OCI-LY7 (cell line): ENCODE measurements around the gene CLUH. TPM values are rescaled to one million over a fixed set of nuclear protein-coding genes. Genes with fewer than 3 reads are reported as not detected.
A peak's percentile ranks its signal among the peaks of the same experiment; 100 is the strongest.

Source experiments
- BruUV-seq: library from RNA; stranded (reverse); fragments of 400-500 nt; replicated peaks from 2 replicates; lab custom pipeline; 2021; lab: Mats Ljungman, UMichigan
- CTCF ChIA-PET: fragments of 300-600 bp; sonication (Branson Sonifier 250); formaldehyde crosslinking; loops from one replicate; lab custom pipeline; 2022; ENCODE audit warnings: antibody characterized with exemption; ENCODE audit not compliant: unreplicated experiment; lab: Charles Lee
- POLR2A ChIA-PET: fragments of 300-600 bp; sonication (Branson Sonifier 250); formaldehyde crosslinking; loops from one replicate; lab custom pipeline; 2022; ENCODE audit warnings: antibody characterized with exemption; lab: Charles Lee
- DNase-seq: peaks from one replicate; pipeline ENCODE4 v3.0.0-alpha.2; 2015; ENCODE audit warnings: low spot score
- H2AFZ ChIP-seq: fragments of 200-600 bp; sonication (generic), shearing (Covaris generic); 2 replicates; pipeline ENCODE4 v1.6.1; 2014; ENCODE audit warnings: mild to moderate bottlenecking, antibody characterized with exemption, low read length, moderate library complexity
- H3K27ac ChIP-seq: fragments of 200-600 bp; sonication (generic); 2 replicates; pipeline ENCODE4 v1.5.1; 2014; ENCODE audit warnings: mixed run types, low read depth, mild to moderate bottlenecking, moderate library complexity, low read length, inconsistent platforms; ENCODE audit not compliant: poor library complexity, severe bottlenecking
- H3K36me3 ChIP-seq: fragments of 200-600 bp; sonication (generic); 2 replicates; pipeline ENCODE4 v1.6.1; 2014; ENCODE audit warnings: mild to moderate bottlenecking, antibody characterized with exemption, low read length, moderate library complexity, mixed read lengths; ENCODE audit not compliant: insufficient read depth
- H3K4me1 ChIP-seq: fragments of 200-600 bp; sonication (generic); 2 replicates; pipeline ENCODE4 v1.5.1; 2014; ENCODE audit warnings: mild to moderate bottlenecking, low read length; ENCODE audit not compliant: insufficient read depth, poor library complexity, severe bottlenecking
- H3K4me2 ChIP-seq: fragments of 200-600 bp; sonication (generic); 2 replicates; pipeline ENCODE4 v1.6.1; 2014; ENCODE audit warnings: mild to moderate bottlenecking, low read length
- H3K4me3 ChIP-seq: fragments of 200-600 bp; sonication (generic); 2 replicates; pipeline ENCODE4 v1.5.1; 2014; ENCODE audit warnings: mild to moderate bottlenecking, low read depth, low read length; ENCODE audit not compliant: poor library complexity, severe bottlenecking
- H3K79me2 ChIP-seq: fragments of 200-600 bp; sonication (generic); 2 replicates; pipeline ENCODE4 v1.6.1; 2016; ENCODE audit warnings: low read depth, mild to moderate bottlenecking, low read length, moderate library complexity, mixed read lengths; ENCODE audit not compliant: insufficient read depth
- H3K9me2 ChIP-seq: fragments of 200-600 bp; sonication (generic); 2 replicates; pipeline ENCODE4 v1.6.1; 2016; ENCODE audit warnings: mild to moderate bottlenecking, low read length, mixed read lengths; ENCODE audit not compliant: insufficient read depth
- H3K9me3 ChIP-seq: fragments of 200-600 bp; sonication (generic); 2 replicates; pipeline ENCODE4 v1.6.1; 2014; ENCODE audit warnings: mild to moderate bottlenecking, mixed run types, low read length, mixed read lengths
- H4K20me1 ChIP-seq: fragments of 200-600 bp; sonication (generic); 2 replicates; pipeline ENCODE4 v1.6.1; 2014; ENCODE audit warnings: mild to moderate bottlenecking, antibody characterized with exemption, low read length, moderate library complexity, mixed read lengths; ENCODE audit not compliant: insufficient read depth
- CTCF ChIP-seq: fragments of 200-600 bp; sonication (generic); conservative IDR thresholded peaks from 2 replicates; pipeline ENCODE4 v1.5.1; 2014; ENCODE audit warnings: mild to moderate bottlenecking, antibody characterized with exemption, low read length, moderate library complexity, mixed read lengths
- EZH2phosphoT487 ChIP-seq: fragments of 200-600 bp; sonication (generic); IDR thresholded peaks from 2 replicates; pipeline ENCODE4 v1.6.1; 2018; ENCODE audit warnings: low read depth, borderline replicate concordance, mild to moderate bottlenecking, mixed run types, antibody characterized with exemption, low read length, moderate library complexity, mixed read lengths
- intact Hi-C: fragments of 100-400 bp; cut with micrococcal nuclease; formaldehyde crosslinking; loops from one replicate; pipeline ENCODE4 v1.10.0; 2022; ENCODE audit not compliant: unreplicated experiment
- total RNA-seq, 2 experiments: library from RNA; depleted of rRNA in 1 of 2; stranded (reverse); fragments of >200 nt in 1 of 2; shearing (Covaris generic) in 1 of 2; gene quantifications; 2 replicates each; pipeline ENCODE4 v1.2.3, GENCODE V29; 2014 to 2022

Gene CLUH
- total RNA-seq, 2 experiments from 2014 or later, result 96.3 to 132 TPM

GRCh38 chr17:2709183-2709661 lies 2.3 kb downstream of the CLUH start:
- Histone ChIP-seq H3K4me2 (peak overlapping the region; percentile 100), H3K79me2 (peaks cover 83% of the 10 kb centered on the region), H3K4me1 (peaks cover 35% of the 10 kb centered on the region), H3K4me3 (peak overlapping the region; percentile 100), H3K9me3 (no peaks in the 10 kb centered on the region), H3K36me3 (peaks cover 49% of the 10 kb centered on the region), H3K27ac (peak overlapping the region; percentile 65), H3K9me2 (no peaks in the 10 kb centered on the region), H2AFZ (no peak overlapping the region), H4K20me1 (peaks cover 9% of the 10 kb centered on the region)
- peak; percentile 68 for DNase-seq
- CTCF ChIA-PET, result interaction anchor here (0.7 kb wide), 1 partner anchor 137 kb away, joined by 5 read pairs; no protein-coding TSS in a partner anchor
- intact Hi-C loops, result no loop called here
- TF ChIP-seq EZH2phosphoT487 (no peak), CTCF (no peak)
- BruUV-seq, result no TSS peak
- POLR2A ChIA-PET, result no interaction called here

DNA sequence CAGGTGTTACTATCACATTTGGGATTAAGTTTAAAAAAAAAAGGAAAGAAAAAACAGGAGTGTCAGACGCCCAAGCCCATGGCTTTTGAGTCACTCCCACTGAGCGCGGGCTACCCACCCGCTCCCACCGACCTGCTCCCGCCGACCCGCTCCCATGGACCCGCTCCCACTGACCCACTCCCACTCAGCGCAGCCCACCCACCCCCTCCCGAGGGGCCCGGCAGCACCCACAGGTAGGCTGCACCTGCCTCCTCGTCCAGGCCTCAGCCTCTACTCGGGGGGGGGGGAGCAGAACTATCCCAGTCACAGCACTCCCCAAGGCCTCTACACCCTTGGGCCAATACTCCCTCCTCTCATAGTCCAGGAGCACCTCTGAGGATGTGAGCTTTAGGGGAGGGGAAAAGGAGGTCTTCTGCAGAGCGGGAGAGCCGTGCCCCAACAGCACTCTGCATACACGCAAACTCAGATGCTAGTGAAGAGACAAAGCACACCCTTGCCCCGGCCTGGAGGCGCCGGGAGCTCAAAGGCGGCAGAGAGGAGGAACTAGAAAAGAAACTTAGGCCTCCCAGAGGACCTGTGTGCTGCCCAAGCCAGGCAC lies 2.9 kb downstream of the CLUH start:
- Histone ChIP-seq H3K9me2 (no peaks in the 10 kb centered on the region), H3K4me1 (peaks cover 32% of the 10 kb centered on the region), H4K20me1 (peaks cover 9% of the 10 kb centered on the region), H3K4me3 (peak overlapping the region; percentile 100), H3K4me2 (peak overlapping the region; percentile 100), H3K9me3 (no peaks in the 10 kb centered on the region), H3K27ac (peak overlapping the region; percentile 65), H3K79me2 (peaks cover 81% of the 10 kb centered on the region), H2AFZ (no peak overlapping the region), H3K36me3 (peaks cover 53% of the 10 kb centered on the region)
- DNase-seq, result no peak
- ChIA-PET CTCF (interaction anchor here (0.7 kb wide), 1 partner anchor 136 kb away, joined by 5 read pairs; no protein-coding TSS in a partner anchor), POLR2A (no interaction called here)
- intact Hi-C loops, result no loop called here
- no TSS peak for BruUV-seq
- no peak for TF ChIP-seq CTCF
- no peak for TF ChIP-seq EZH2phosphoT487
